Measurements from ENCODE around the gene CDCA5.

The CDCA5 gene

DNA sequence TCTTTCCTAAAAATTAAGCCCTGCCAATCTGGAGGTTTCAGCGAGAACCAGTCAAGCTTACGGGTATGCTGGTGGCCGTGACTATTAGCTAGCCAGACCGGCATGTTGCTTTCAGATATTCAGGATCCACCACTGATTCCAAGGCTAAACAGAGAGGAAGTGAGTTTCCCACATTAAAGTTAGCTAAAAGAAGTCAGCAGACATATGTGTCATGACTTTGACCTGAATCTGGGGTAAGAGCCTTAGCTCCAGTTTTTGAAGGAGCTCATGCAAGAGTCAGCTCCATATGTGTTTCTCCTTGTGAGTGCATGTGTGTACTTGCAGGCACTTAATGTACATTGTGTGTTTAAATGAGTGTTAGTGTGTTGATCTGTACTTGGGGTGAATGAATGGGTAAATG is 1.6 kb upstream of the CDCA5 start:
- no peaks in the 10 kb centered on the region for H3K9me3 ChIP-seq (ENCODE audit: control insufficient read depth, low read length)
- H3K4me3 ChIP-seq (ENCODE audit: extremely low read depth, insufficient read depth, low read length, poor library complexity, severe bottlenecking) = peak overlapping the region; percentile 85
- H3K36me3 ChIP-seq (ENCODE audit: control insufficient read depth, insufficient read depth, low read length) = peaks cover 72% of the 10 kb centered on the region
- H3K4me1 ChIP-seq (ENCODE audit: control insufficient read depth, insufficient read depth, low read length, poor library complexity, severe bottlenecking) = peaks cover 17% of the 10 kb centered on the region
- no peak overlapping the region for H3K27ac ChIP-seq (ENCODE audit: low read depth, low read length, severe bottlenecking)
- WGBS, 2 experiments (ENCODE audit: insufficient coverage in 2 of 2) = 97 to 100% methylated on average over 1 to 4 of the region's 4 CpGs

DNA sequence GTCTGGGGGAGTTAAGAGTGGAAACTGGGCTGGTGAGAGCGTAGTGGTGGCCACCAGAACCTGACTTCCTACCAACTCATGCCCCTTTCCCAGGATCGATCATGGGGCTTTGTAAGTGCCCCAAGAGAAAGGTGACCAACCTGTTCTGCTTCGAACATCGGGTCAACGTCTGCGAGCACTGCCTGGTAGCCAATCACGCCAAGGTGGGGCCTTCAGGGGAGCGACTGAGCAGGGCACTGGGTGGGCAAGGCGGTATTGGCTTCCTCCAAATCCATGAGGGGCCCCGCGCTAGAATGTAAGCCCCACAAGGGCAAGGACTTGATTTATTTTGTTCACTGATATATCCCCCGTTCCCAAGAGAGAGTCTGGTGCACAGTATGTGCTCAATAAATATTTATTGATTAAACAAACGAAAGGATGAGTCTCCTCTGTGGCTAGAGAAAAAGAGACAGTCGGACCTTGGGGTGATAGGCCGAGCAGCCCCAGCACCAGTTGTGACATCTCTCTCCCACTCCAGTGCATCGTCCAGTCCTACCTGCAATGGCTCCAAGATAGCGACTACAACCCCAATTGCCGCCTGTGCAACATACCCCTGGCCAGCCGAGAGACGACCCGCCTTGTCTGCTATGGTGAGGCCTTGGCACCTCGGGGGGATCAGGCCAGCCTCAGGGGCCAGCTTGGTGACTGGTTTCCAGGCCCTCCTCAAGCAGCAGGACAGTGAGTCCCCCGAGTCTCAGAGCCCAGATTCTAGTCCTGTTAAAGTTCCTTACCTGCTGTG is 947 bp upstream of the CDCA5 start:
- peak overlapping the region; percentile 98 for H3K27ac ChIP-seq (ENCODE audit: low read depth, low read length, severe bottlenecking)
- 55 to 57% methylated on average over 22 of the region's 23 CpGs for WGBS, 2 experiments (ENCODE audit: insufficient coverage in 2 of 2)
- H3K4me3 ChIP-seq (ENCODE audit: extremely low read depth, insufficient read depth, low read length, poor library complexity, severe bottlenecking) = peak overlapping the region; percentile 85
- H3K36me3 ChIP-seq (ENCODE audit: control insufficient read depth, insufficient read depth, low read length) = peaks cover 75% of the 10 kb centered on the region
- no peaks in the 10 kb centered on the region for H3K9me3 ChIP-seq (ENCODE audit: control insufficient read depth, low read length)
- H3K4me1 ChIP-seq (ENCODE audit: control insufficient read depth, insufficient read depth, low read length, poor library complexity, severe bottlenecking) = peaks cover 17% of the 10 kb centered on the region

DNA sequence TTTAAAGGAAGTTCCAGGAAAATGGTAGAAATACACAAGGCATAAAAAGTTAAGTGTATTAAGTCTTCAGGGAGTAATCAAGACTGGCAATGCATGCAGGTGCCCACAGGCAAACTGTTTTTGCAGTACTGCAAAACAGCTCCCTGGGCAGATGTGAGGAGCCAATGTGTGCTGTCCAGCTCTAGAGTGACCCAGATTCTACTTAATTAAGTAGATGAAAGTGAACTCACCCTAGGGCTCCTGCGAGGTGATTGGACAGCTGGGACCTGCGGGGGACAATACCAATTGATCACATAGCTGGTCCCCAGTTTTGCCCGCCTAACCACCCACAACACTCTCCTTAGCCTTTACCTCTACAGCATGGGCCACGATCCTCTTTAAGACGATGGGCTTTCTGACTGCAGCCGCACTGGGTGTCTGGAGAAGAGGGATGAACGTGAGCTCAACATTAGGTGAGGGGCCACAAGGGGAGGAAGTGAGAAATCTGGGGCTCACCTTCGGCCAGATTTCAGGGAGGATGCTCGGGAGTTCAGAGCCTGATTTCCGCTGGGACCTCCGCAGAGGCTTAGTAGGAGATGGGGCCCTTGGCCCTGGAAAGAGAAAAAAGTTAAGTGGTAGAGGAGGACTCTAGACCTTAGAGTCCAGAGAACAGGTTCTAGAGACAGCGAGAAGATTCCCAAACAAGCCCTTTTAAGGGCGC is 556 bp downstream of the CDCA5 start:
- peak overlapping the region; percentile 98 for H3K27ac ChIP-seq (ENCODE audit: low read depth, low read length, severe bottlenecking)
- WGBS, 2 experiments (ENCODE audit: insufficient coverage in 2 of 2) = 1 to 4% methylated on average over 6 to 7 of the region's 13 CpGs
- no peaks in the 10 kb centered on the region for H3K9me3 ChIP-seq (ENCODE audit: control insufficient read depth, low read length)
- peak overlapping the region; percentile 85 for H3K4me3 ChIP-seq (ENCODE audit: extremely low read depth, insufficient read depth, low read length, poor library complexity, severe bottlenecking)
- H3K4me1 ChIP-seq (ENCODE audit: control insufficient read depth, insufficient read depth, low read length, poor library complexity, severe bottlenecking) = peaks cover 17% of the 10 kb centered on the region
- peaks cover 74% of the 10 kb centered on the region for H3K36me3 ChIP-seq (ENCODE audit: control insufficient read depth, insufficient read depth, low read length)

DNA sequence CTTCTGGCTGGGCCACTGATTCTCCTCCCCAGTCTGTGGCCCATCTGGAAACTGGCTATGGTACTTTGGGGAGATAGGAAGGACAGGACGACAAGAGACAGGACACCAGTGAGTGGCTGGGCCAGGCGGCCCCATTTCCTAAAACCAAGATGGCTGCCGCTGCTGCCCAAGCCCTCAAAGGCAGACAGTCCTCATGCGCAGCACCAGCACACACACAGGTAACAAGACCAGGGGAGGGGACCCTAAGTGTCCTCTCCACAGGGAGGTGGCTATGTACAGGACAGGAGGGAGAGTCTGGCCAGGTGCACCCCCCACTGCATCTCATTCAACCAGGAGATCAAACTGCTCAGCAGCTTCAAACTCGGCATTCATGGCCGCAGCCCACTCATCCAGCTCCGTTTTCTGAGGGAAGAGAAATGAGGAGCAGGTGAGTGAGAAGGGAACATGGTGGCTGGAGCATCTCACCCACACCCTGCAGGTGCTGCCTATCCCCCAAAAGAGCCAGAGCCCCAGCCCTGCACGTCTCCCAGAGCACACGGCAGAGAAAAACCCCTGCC is 5.0 kb downstream of the CDCA5 start:
- Histone ChIP-seq H3K27ac (ENCODE audit: low read depth, low read length, severe bottlenecking) (no peak overlapping the region), H3K4me3 (ENCODE audit: extremely low read depth, insufficient read depth, low read length, poor library complexity, severe bottlenecking) (no peak overlapping the region), H3K9me3 (ENCODE audit: control insufficient read depth, low read length) (no peaks in the 10 kb centered on the region), H3K4me1 (ENCODE audit: control insufficient read depth, insufficient read depth, low read length, poor library complexity, severe bottlenecking) (peaks cover 9% of the 10 kb centered on the region), H3K36me3 (ENCODE audit: control insufficient read depth, insufficient read depth, low read length) (peaks cover 66% of the 10 kb centered on the region)
- 87 to 96% methylated on average over 5 to 9 of the region's 9 CpGs for WGBS, 2 experiments (ENCODE audit: insufficient coverage in 2 of 2)

DNA sequence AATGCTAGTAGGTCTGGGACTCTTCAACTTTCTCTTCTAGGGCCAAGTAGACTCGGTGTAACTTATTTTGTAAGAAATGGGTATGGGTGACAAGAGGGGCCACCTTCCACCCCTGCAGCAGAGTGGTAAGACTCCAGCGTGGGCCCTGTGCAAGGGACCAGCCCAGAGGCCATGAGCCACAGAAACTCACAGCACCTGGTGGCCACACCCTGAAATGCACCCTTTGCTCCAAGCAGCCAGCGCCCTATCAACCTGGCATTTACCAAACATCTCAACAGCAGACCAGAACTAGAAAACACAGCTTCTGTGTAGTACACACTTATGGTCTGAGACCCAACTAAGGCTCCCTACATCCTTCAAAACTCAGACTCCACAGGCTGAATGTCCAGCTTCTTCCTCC is 5.7 kb downstream of the CDCA5 start:
- no peaks in the 10 kb centered on the region for H3K9me3 ChIP-seq (ENCODE audit: control insufficient read depth, low read length)
- 90 to 100% methylated on average over 2 to 3 of the region's 3 CpGs for WGBS, 2 experiments (ENCODE audit: insufficient coverage in 2 of 2)
- H3K4me1 ChIP-seq (ENCODE audit: control insufficient read depth, insufficient read depth, low read length, poor library complexity, severe bottlenecking) = peaks cover 7% of the 10 kb centered on the region
- H3K27ac ChIP-seq (ENCODE audit: low read depth, low read length, severe bottlenecking) = no peak overlapping the region
- H3K36me3 ChIP-seq (ENCODE audit: control insufficient read depth, insufficient read depth, low read length) = peaks cover 66% of the 10 kb centered on the region
- H3K4me3 ChIP-seq (ENCODE audit: extremely low read depth, insufficient read depth, low read length, poor library complexity, severe bottlenecking) = no peak overlapping the region

DNA sequence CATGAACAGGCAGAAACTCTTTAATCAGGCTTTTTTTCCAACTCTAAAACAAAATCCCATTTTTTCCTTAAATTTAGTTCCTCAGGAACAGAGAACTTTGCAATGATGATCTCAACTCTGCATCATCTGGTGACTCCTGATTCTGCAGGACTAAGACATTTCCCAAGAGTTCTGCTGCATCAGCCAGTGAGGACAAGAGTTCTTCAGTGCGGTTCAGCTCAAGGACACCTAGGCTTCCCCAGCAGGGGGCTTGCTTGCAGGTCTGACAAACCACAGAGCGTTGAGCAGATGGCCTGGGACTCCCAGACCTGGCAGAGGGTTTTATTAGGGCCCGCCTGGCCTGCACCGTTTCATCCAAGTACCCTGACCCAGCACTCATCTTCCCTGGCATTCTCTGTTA is 6.4 kb downstream of the CDCA5 start:
- no peak overlapping the region for H3K27ac ChIP-seq (ENCODE audit: low read depth, low read length, severe bottlenecking)
- H3K9me3 ChIP-seq (ENCODE audit: control insufficient read depth, low read length) = no peaks in the 10 kb centered on the region
- H3K4me1 ChIP-seq (ENCODE audit: control insufficient read depth, insufficient read depth, low read length, poor library complexity, severe bottlenecking) = no peaks in the 10 kb centered on the region
- no peak overlapping the region for H3K4me3 ChIP-seq (ENCODE audit: extremely low read depth, insufficient read depth, low read length, poor library complexity, severe bottlenecking)
- H3K36me3 ChIP-seq (ENCODE audit: control insufficient read depth, insufficient read depth, low read length) = peaks cover 62% of the 10 kb centered on the region
- 89 to 92% methylated on average over 2 to 4 of the region's 4 CpGs for WGBS, 2 experiments (ENCODE audit: insufficient coverage in 2 of 2)

DNA sequence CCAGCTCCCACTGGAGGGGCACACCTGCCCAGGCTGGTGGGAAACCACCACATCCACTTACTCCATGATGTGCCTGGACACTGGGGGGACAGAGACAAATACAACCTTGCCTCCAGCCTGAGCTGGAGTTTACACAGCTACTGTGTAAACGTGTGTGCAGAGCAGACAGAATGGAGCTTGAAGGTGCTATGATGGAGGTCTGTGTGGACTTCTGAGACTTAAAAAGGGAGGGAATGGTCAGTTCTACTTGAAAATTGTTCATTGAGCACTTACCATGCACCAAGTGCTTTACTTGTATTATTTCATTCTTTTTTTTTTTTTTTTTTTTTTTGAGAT is 11.2 kb downstream of the CDCA5 start:
- Histone ChIP-seq H3K27ac (ENCODE audit: low read depth, low read length, severe bottlenecking) (no peak overlapping the region), H3K36me3 (ENCODE audit: control insufficient read depth, insufficient read depth, low read length) (peaks cover 16% of the 10 kb centered on the region), H3K9me3 (ENCODE audit: control insufficient read depth, low read length) (no peaks in the 10 kb centered on the region), H3K4me1 (ENCODE audit: control insufficient read depth, insufficient read depth, low read length, poor library complexity, severe bottlenecking) (no peaks in the 10 kb centered on the region), H3K4me3 (ENCODE audit: extremely low read depth, insufficient read depth, low read length, poor library complexity, severe bottlenecking) (no peak overlapping the region)
- 80 to 100% methylated on average over 1 of the region's 1 CpG for WGBS, 2 experiments (ENCODE audit: insufficient coverage in 2 of 2)

DNA sequence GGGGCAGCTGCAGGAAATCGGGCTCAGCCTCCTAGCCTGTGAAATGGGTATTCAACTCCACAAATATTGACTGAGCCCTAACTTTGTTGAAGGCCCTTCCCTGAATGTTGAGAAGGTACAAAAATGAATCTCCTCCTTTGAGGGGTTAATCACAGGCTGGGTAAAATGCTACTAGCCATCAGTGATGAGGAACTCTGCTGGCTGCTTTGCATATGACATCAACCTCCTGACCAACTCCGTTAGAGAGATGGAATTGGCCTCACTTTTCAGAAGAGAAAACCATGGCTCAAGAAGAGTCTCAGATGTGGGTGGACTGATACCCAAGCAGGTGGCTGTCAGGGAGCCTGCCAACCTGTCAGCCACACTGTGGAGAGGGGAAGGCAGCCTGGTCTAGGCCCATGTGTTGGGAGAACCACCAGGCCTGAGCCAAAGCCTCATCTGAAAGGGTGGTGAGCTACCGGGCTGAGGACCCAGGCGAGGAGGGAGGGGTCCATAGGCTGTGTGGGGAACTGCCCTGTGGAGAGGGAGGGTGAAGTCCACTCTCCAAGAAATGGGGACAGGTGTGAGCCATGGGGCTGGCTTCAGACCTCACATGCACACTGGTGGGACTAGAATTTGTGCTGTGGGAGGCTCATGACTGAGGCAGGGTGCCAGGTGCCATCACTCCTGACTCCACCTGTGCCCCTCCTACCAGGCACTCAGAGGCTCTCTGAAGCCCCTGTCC is 11.8 kb downstream of the CDCA5 start:
- 83 to 93% methylated on average over 2 to 3 of the region's 4 CpGs for WGBS, 2 experiments (ENCODE audit: insufficient coverage in 2 of 2)
- no peaks in the 10 kb centered on the region for H3K4me1 ChIP-seq (ENCODE audit: control insufficient read depth, insufficient read depth, low read length, poor library complexity, severe bottlenecking)
- H3K27ac ChIP-seq (ENCODE audit: low read depth, low read length, severe bottlenecking) = no peak overlapping the region
- peaks cover 14% of the 10 kb centered on the region for H3K36me3 ChIP-seq (ENCODE audit: control insufficient read depth, insufficient read depth, low read length)
- H3K9me3 ChIP-seq (ENCODE audit: control insufficient read depth, low read length) = no peaks in the 10 kb centered on the region
- no peak overlapping the region for H3K4me3 ChIP-seq (ENCODE audit: extremely low read depth, insufficient read depth, low read length, poor library complexity, severe bottlenecking)

DNA sequence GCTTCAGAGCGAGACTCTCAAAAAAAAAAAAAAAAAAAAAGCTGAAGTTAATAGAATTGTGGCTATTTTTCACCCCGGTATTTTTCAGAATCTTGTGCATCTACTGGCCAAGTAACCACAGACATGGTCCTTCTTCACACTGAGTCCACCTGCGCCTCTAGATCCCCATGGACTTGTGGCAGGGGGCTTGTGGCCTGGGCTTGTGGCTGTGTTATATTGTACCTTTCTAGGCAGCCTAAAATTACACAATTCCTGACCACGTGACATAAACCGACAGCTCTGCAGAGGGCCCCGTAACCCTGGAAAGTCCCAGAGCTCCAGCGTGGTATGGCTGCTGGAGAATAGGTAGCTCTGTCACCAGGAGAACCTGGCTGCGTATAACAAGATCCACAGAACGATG is 14.6 kb downstream of the CDCA5 start:
- 93 to 100% methylated on average over 1 to 2 of the region's 9 CpGs for WGBS, 2 experiments (ENCODE audit: insufficient coverage in 2 of 2)
- Histone ChIP-seq H3K4me3 (ENCODE audit: extremely low read depth, insufficient read depth, low read length, poor library complexity, severe bottlenecking) (no peak overlapping the region), H3K4me1 (ENCODE audit: control insufficient read depth, insufficient read depth, low read length, poor library complexity, severe bottlenecking) (no peaks in the 10 kb centered on the region), H3K36me3 (ENCODE audit: control insufficient read depth, insufficient read depth, low read length) (no peaks in the 10 kb centered on the region), H3K9me3 (ENCODE audit: control insufficient read depth, low read length) (no peaks in the 10 kb centered on the region), H3K27ac (ENCODE audit: low read depth, low read length, severe bottlenecking) (no peak overlapping the region)

DNA sequence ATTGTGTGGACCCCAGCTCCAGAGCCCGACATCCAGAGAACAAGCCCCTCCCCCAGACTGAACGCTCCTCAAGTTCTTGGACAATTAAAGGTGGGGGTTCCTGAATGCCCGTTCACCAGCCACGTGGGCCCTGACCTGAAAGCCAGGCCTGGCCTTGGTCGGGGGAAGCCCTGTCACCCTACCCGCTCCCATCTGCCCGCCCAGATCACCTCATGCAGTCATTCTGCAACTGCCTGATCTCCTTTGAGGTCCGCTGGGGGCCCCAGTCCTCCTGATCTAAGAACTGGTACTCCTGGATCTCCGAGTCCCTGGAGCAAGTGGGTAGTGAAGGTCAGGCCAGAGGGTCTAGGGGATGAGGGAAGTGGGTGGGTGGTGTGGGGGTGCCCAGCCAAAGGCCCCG is 16.4 kb downstream of the CDCA5 start:
- 73 to 90% methylated on average over 4 to 7 of the region's 10 CpGs for WGBS, 2 experiments (ENCODE audit: insufficient coverage in 2 of 2)
- no peaks in the 10 kb centered on the region for H3K36me3 ChIP-seq (ENCODE audit: control insufficient read depth, insufficient read depth, low read length)

More for the DNA sequence above, 16.4 kb downstream of the CDCA5 start:
- Histone ChIP-seq H3K9me3 (ENCODE audit: control insufficient read depth, low read length) (no peaks in the 10 kb centered on the region), H3K27ac (ENCODE audit: low read depth, low read length, severe bottlenecking) (no peak overlapping the region), H3K4me1 (ENCODE audit: control insufficient read depth, insufficient read depth, low read length, poor library complexity, severe bottlenecking) (no peaks in the 10 kb centered on the region), H3K4me3 (ENCODE audit: extremely low read depth, insufficient read depth, low read length, poor library complexity, severe bottlenecking) (no peak overlapping the region)
